Measurements from ENCODE around the gene OSBP2. TPM values are rescaled to one million over a fixed set of nuclear protein-coding genes. Genes with fewer than 3 reads are reported as not detected.
A peak's percentile ranks its signal among the peaks of the same experiment; 100 is the strongest.

The OSBP2 gene
- total and polyA plus RNA-seq, 10 of the 15 experiments (the other 5 are each of a cell fraction or from before 2014, with no cell fraction given): 0.11 to 7.7 (median 3.6) TPM

- TF ChIP-seq, protein P1, sequence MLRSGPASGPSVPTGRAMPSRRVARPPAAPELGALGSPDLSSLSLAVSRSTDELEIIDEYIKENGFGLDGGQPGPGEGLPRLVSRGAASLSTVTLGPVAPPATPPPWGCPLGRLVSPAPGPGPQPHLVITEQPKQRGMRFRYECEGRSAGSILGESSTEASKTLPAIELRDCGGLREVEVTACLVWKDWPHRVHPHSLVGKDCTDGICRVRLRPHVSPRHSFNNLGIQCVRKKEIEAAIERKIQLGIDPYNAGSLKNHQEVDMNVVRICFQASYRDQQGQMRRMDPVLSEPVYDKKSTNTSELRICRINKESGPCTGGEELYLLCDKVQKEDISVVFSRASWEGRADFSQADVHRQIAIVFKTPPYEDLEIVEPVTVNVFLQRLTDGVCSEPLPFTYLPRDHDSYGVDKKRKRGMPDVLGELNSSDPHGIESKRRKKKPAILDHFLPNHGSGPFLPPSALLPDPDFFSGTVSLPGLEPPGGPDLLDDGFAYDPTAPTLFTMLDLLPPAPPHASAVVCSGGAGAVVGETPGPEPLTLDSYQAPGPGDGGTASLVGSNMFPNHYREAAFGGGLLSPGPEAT (IDR thresholded peaks at IDR 0.05; ENCODE audit: low read depth): peak; percentile 85
- TF ChIP-seq IRF4 (IDR thresholded peaks at IDR 0.05; ENCODE audit: low read depth, low read length): 0 out of 2 replicates have a peak, but pooled peaks have one; percentile 0
- TF ChIP-seq, protein P2, sequence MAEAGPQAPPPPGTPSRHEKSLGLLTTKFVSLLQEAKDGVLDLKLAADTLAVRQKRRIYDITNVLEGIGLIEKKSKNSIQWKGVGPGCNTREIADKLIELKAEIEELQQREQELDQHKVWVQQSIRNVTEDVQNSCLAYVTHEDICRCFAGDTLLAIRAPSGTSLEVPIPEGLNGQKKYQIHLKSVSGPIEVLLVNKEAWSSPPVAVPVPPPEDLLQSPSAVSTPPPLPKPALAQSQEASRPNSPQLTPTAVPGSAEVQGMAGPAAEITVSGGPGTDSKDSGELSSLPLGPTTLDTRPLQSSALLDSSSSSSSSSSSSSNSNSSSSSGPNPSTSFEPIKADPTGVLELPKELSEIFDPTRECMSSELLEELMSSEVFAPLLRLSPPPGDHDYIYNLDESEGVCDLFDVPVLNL (IDR thresholded peaks at IDR 0.05; ENCODE audit: low read depth, low read length): no peak
- 0 out of 2 replicates have a peak, but pooled peaks have one; percentile 11 for TF ChIP-seq CBFB (IDR thresholded peaks at IDR 0.05; ENCODE audit: low read depth)
- peak; percentile 10; the same call in 1 of the 2 replicates for TF ChIP-seq CREM (IDR thresholded peaks at IDR 0.05; ENCODE audit: low read depth)
- peak; percentile 86 for TF ChIP-seq TCF12 (IDR thresholded peaks at IDR 0.05; ENCODE audit: low read depth, low read length)
- no peak for TF ChIP-seq SMAD5 (IDR thresholded peaks at IDR 0.05; ENCODE audit: low read depth)
- TF ChIP-seq, protein P3, sequence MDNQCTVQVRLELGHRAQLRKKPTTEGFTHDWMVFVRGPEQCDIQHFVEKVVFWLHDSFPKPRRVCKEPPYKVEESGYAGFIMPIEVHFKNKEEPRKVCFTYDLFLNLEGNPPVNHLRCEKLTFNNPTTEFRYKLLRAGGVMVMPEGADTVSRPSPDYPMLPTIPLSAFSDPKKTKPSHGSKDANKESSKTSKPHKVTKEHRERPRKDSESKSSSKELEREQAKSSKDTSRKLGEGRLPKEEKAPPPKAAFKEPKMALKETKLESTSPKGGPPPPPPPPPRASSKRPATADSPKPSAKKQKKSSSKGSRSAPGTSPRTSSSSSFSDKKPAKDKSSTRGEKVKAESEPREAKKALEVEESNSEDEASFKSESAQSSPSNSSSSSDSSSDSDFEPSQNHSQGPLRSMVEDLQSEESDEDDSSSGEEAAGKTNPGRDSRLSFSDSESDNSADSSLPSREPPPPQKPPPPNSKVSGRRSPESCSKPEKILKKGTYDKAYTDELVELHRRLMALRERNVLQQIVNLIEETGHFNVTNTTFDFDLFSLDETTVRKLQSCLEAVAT (IDR thresholded peaks at IDR 0.05): no peak
- no peak for TF ChIP-seq ZNF217 (IDR thresholded peaks at IDR 0.05)
- peak; percentile 56; the same call in 1 of the 2 replicates for TF ChIP-seq NBN (IDR thresholded peaks at IDR 0.05)
- no peak for TF ChIP-seq ZBTB11 (CRISPR knock-in tag; IDR thresholded peaks at IDR 0.05)
- peak; percentile 55; the same call in 1 of the 3 replicates for TF ChIP-seq POU2F2 (IDR thresholded peaks at IDR 0.05; ENCODE audit: borderline replicate concordance, low read depth, low read length)
- TF ChIP-seq MTA3 (IDR thresholded peaks at IDR 0.05; ENCODE audit: borderline replicate concordance, low read length): peak; percentile 37; the same call in 1 of the 2 replicates
- TF ChIP-seq, protein P4, sequence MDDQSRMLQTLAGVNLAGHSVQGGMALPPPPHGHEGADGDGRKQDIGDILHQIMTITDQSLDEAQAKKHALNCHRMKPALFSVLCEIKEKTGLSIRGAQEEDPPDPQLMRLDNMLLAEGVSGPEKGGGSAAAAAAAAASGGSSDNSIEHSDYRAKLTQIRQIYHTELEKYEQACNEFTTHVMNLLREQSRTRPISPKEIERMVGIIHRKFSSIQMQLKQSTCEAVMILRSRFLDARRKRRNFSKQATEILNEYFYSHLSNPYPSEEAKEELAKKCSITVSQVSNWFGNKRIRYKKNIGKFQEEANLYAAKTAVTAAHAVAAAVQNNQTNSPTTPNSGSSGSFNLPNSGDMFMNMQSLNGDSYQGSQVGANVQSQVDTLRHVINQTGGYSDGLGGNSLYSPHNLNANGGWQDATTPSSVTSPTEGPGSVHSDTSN (IDR thresholded peaks at IDR 0.05; ENCODE audit: insufficient replicate concordance, low read depth, low read length): peak; percentile 81
- TF ChIP-seq ZNF687 (IDR thresholded peaks at IDR 0.05): 0 out of 2 replicates have a peak, but pooled peaks have one; percentile 14
These were observed 11.3 kb downstream of the OSBP2 start (continued) for GRCh38 chr22:30705710-30706651.
